ENCODE results near the gene METTL16.

DNA sequence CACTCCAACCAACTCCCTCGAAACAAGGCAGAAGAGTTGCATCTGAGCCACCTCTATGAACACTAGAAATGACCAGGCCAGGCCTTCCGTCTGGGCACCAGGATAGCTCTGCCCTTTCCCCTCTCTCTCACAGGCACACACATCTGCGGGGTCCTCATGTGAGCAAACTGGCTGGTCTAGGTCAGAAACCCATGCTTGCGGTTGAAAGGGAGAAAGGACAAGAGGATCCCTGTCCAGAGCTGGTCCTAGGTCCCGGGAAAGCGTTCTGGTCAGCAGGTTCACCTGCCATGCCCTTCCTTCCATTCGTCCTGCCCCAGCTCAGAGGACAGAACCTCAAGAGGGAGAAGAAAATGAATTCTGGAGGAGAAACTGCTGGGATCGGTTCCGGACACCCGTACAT lies 113.5 kb downstream of the METTL16 start:
- TF ChIP-seq, protein P1, sequence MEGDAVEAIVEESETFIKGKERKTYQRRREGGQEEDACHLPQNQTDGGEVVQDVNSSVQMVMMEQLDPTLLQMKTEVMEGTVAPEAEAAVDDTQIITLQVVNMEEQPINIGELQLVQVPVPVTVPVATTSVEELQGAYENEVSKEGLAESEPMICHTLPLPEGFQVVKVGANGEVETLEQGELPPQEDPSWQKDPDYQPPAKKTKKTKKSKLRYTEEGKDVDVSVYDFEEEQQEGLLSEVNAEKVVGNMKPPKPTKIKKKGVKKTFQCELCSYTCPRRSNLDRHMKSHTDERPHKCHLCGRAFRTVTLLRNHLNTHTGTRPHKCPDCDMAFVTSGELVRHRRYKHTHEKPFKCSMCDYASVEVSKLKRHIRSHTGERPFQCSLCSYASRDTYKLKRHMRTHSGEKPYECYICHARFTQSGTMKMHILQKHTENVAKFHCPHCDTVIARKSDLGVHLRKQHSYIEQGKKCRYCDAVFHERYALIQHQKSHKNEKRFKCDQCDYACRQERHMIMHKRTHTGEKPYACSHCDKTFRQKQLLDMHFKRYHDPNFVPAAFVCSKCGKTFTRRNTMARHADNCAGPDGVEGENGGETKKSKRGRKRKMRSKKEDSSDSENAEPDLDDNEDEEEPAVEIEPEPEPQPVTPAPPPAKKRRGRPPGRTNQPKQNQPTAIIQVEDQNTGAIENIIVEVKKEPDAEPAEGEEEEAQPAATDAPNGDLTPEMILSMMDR (IDR thresholded peaks at IDR 0.05; ENCODE audit: low read depth, low read length): no peak
- TF ChIP-seq POLR2A (IDR thresholded peaks at IDR 0.05; ENCODE audit: extremely low read depth, insufficient read length): no peak
- TF ChIP-seq MYC (IDR thresholded peaks at IDR 0.05; ENCODE audit: low read depth, low read length): no peak

Measured in NB4 (cell line).